ENCODE results near the gene BBS10. TPM values are rescaled to one million over a fixed set of nuclear protein-coding genes. Genes with fewer than 3 reads are reported as not detected.

BBS10 gene
- total RNA-seq, 1 experiment from 2014 or later = 7.8 TPM

DNA sequence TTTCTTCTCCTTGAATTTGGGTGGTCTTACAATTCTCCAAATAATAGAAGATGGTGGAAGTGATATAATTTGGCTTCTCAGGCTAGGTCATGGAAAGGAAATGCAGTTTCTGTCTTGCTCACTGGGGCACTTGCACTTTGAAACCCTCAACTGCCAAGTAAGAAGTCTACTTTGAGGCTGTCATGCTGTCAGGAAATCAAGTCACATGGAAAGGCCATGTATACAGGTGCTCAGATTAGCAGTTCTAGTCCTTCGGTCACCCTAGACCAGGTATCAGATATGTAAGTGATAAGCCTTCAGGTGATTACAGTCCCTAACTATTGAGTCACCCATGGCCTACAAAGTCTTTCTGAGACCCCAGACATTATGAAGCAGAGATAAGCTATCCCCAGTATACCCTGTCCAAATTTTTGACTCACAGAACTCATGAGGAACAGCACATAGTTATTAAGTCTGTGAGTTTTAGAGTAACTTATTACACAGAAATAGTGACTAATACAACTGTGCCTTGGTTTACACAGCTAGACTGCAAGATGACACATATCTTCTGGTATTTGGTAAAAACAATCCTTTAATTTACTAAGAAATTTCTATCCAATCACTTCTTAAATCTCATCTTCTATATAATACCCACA lies 26.3 kb upstream of the BBS10 start:
- H3K4me1 ChIP-seq (ENCODE audit: control insufficient read depth, insufficient read depth, low read length) = no peaks in the 10 kb centered on the region
- in situ Hi-C loops (cut with HindIII; ENCODE audit: low pct_unique_long_range_greater_than_20kb, low sequenced_read_pairs) = no loop called here
- no peak overlapping the region for H3K4me3 ChIP-seq (ENCODE audit: low read depth in 2 of 2, low read length in 2 of 2)
- no TSS peak for BruUV-seq (replicated peaks)
- H3K36me3 ChIP-seq (ENCODE audit: control insufficient read depth, insufficient read depth, low read length) = peaks cover 1% of the 10 kb centered on the region
- intact Hi-C loops (cut with micrococcal nuclease; ENCODE audit: unreplicated experiment) = no loop called here
- no peak overlapping the region for H3K27ac ChIP-seq (ENCODE audit: low read length)
- ChIA-PET POLR2A (no interaction called here), CTCF (no interaction called here)
- H3K9me3 ChIP-seq (ENCODE audit: control insufficient read depth, insufficient read depth, low read depth, low read length) = no peaks in the 10 kb centered on the region; the same call in 1 of the 2 replicates
- no peaks in the 10 kb centered on the region for H3K27me3 ChIP-seq (ENCODE audit: control insufficient read depth, insufficient read depth, low read length)
- TF ChIP-seq CTCF (IDR thresholded peaks at IDR 0.05) (no peak), POLR2AphosphoS5 (IDR thresholded peaks at IDR 0.05; ENCODE audit: low read depth, low read length) (no peak), SIN3A (IDR thresholded peaks at IDR 0.05; ENCODE audit: borderline replicate concordance, insufficient read depth, low read depth, low read length) (no peak)
- no peak for ATAC-seq
- DNase-seq (ENCODE audit: low read depth, low spot score) = no peak

DNA sequence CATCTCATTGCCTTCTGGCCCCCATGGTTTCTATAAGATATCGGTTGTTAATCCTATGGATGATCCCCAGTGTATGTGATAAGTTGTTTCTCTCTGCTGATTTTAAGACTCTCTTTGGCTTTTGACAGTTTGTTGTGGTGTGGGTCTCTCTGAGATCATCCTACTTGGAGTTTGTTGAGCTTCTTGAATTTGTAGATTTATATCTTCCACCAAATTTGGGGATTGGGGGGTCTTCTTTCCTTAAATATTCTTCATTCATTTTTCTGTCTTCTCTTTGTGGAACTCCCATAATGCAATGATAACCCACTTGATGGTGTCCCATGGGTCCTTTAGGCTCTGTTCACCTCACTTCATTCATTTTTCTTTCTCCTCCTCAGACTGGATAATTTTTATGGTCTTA lies 20.0 kb upstream of the BBS10 start:
- DNase-seq (ENCODE audit: low read depth, low spot score) (no peak), ATAC-seq (no peak)
- intact Hi-C loops (cut with micrococcal nuclease; ENCODE audit: unreplicated experiment) = no loop called here
- in situ Hi-C loops (cut with HindIII; ENCODE audit: low pct_unique_long_range_greater_than_20kb, low sequenced_read_pairs) = no loop called here
- CTCF ChIA-PET = no interaction called here
- POLR2A ChIA-PET = no interaction called here
- Histone ChIP-seq H3K4me3 (ENCODE audit: low read depth in 2 of 2, low read length in 2 of 2) (no peak overlapping the region), H3K4me1 (ENCODE audit: control insufficient read depth, insufficient read depth, low read length) (no peaks in the 10 kb centered on the region), H3K27me3 (ENCODE audit: control insufficient read depth, insufficient read depth, low read length) (no peaks in the 10 kb centered on the region), H3K9me3 (ENCODE audit: control insufficient read depth, insufficient read depth, low read depth, low read length) (peaks cover 11% of the 10 kb centered on the region; the same call in 1 of the 2 replicates), H3K36me3 (ENCODE audit: control insufficient read depth, insufficient read depth, low read length) (peaks cover 12% of the 10 kb centered on the region), H3K27ac (ENCODE audit: low read length) (no peak overlapping the region)
- TF ChIP-seq REST (IDR thresholded peaks at IDR 0.05; ENCODE audit: insufficient read depth in 1 of 2, low read depth in 2 of 2, low read length in 1 of 2) (no peak), SIN3A (IDR thresholded peaks at IDR 0.05; ENCODE audit: borderline replicate concordance, insufficient read depth, low read depth, low read length) (no peak), CTCF (IDR thresholded peaks at IDR 0.05) (no peak), POLR2AphosphoS5 (IDR thresholded peaks at IDR 0.05; ENCODE audit: low read depth, low read length) (no peak), TCF7L2 (IDR thresholded peaks at IDR 0.05; ENCODE audit: low read depth, low read length) (no peak)
- BruUV-seq (replicated peaks) = no TSS peak

All from Panc1 (cell line).